Measurements from ENCODE around the gene LRFN2. TPM values are rescaled to one million over a fixed set of nuclear protein-coding genes. Genes with fewer than 3 reads are reported as not detected.

Gene LRFN2
- total RNA-seq, 1 donor from 2014 or later = not detected

DNA sequence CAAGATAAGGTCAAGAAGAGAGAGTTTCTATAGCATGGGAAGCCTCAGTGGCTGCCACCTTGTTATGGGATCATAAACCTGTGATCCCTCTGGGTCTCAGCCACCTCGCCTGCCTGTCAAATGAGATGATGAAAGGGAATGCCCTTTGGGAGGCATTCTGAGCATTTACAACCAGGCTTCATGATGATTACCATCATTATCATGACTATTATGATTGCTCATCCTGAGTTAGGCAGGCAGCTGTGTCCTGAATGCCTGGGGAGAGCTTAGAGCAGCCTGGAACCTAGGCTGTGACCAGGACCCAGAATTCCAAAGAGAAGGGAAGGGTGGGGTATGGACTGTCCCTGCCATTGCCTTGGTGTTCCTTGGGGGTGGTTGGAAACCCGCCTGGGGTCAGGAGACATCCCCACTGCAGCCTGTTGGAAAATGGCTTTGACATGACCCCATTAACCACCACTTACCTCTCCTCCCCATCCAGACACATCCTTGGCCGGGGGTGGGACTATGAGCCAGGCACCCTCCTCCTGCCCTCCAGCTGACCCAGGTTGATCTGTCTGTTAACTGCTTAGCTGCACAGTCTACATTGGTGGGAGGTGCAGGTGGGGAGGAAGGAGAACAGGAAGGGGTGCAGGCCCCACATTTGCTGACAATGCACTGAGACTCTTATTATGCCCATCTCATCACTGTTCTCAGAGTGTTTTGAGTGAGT lies 51.9 kb downstream of the LRFN2 start:
- Histone ChIP-seq H3K4me1 (no peaks in the 10 kb centered on the region), H3K36me3 (no peaks in the 10 kb centered on the region), H3K27ac (no peak overlapping the region), H3K9me3 (no peaks in the 10 kb centered on the region), H3K27me3 (no peaks in the 10 kb centered on the region), H3K4me3 (no peak overlapping the region)
- intact Hi-C loops (cut with DNase I) = no loop called here
- DNase-seq (ENCODE audit: low spot score in 2 of 2) = no peak
- TF ChIP-seq, protein P1, sequence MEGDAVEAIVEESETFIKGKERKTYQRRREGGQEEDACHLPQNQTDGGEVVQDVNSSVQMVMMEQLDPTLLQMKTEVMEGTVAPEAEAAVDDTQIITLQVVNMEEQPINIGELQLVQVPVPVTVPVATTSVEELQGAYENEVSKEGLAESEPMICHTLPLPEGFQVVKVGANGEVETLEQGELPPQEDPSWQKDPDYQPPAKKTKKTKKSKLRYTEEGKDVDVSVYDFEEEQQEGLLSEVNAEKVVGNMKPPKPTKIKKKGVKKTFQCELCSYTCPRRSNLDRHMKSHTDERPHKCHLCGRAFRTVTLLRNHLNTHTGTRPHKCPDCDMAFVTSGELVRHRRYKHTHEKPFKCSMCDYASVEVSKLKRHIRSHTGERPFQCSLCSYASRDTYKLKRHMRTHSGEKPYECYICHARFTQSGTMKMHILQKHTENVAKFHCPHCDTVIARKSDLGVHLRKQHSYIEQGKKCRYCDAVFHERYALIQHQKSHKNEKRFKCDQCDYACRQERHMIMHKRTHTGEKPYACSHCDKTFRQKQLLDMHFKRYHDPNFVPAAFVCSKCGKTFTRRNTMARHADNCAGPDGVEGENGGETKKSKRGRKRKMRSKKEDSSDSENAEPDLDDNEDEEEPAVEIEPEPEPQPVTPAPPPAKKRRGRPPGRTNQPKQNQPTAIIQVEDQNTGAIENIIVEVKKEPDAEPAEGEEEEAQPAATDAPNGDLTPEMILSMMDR (IDR thresholded peaks at IDR 0.05) = no peak

DNA sequence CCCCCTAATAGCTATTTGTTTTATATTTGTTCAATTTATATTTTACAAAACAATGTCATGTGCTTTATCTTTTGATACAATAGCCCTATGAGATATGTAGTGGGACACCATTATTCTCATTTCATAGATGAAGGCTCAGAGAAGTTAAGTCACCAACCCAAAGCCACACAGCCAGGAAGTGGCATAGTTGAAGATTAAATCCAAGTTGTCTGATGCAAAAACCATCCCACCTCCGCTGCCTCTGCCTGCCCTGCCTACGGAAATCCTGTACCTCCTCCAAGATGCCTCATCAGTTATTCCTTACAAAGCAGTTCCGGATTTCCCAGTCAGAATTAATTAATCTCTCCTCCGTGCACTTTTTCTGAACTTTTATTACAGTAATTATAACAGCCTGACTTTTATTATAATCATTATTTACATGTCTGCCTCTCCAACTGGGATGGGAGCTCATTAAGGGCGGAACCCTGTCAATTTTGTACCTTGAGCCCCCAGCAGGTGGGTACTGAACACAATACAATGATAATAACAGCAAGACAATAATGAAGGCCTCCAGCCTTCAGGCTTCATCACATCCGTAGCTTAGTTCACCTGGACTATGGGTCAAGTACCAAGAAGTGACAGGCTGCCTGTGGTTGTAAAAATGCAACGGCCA lies 54.7 kb downstream of the LRFN2 start:
- H3K4me3 ChIP-seq = no peak overlapping the region
- H3K27ac ChIP-seq = no peak overlapping the region
- H3K27me3 ChIP-seq = no peaks in the 10 kb centered on the region
- no peaks in the 10 kb centered on the region for H3K9me3 ChIP-seq
- intact Hi-C loops (cut with DNase I) = no loop called here
- H3K36me3 ChIP-seq = no peaks in the 10 kb centered on the region
- DNase-seq (ENCODE audit: low spot score in 2 of 2) = no peak
- TF ChIP-seq, protein P1 (IDR thresholded peaks at IDR 0.05) = no peak
- no peaks in the 10 kb centered on the region for H3K4me1 ChIP-seq

DNA sequence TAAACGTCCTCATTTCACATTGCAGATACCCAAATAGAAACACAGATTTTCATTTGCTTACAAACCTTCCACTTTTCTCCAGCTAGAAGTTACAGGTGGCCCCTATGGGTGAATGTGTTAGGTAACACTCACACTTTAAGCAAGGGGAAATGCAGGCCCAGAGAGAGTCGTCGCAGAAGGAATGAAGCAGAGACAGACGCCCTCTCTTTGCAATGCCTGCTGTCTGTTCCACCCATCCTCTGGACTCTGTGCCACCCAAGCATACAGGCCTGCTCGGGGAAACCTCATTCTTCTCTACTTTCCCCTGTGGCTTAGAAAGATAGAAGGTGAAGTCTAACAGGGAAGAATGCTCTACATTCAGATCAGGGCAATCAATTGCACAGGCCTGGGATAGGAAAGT lies 57.2 kb downstream of the LRFN2 start:
- H3K36me3 ChIP-seq = no peaks in the 10 kb centered on the region
- no peak overlapping the region for H3K27ac ChIP-seq
- no peaks in the 10 kb centered on the region for H3K27me3 ChIP-seq
- H3K9me3 ChIP-seq = no peaks in the 10 kb centered on the region
- TF ChIP-seq, protein P1 (IDR thresholded peaks at IDR 0.05) = no peak
- DNase-seq (ENCODE audit: low spot score in 2 of 2) = no peak
- H3K4me3 ChIP-seq = no peak overlapping the region
- intact Hi-C loops (cut with DNase I) = no loop called here
- no peaks in the 10 kb centered on the region for H3K4me1 ChIP-seq

DNA sequence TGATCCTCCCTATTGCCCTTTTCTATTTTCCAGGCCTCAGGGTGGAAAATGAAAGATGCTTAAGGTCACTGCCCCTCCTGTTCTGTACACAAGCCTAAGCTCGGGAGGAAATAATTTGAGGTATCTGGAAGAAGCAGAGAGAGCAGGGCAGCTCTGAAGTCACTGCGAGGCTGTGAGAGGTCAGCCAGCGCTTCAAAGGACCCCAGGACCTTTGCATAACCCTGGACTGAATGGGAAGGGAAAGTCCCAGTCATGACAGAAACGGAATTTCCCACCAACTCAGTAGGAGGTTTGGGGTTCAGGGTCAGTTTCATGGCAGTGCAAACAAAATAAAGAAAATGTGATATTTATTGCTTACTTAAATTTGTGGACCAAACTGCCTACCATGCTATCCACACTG lies 58.1 kb downstream of the LRFN2 start:
- Histone ChIP-seq H3K4me3 (no peak overlapping the region), H3K27me3 (no peaks in the 10 kb centered on the region), H3K4me1 (no peaks in the 10 kb centered on the region), H3K36me3 (no peaks in the 10 kb centered on the region), H3K27ac (no peak overlapping the region), H3K9me3 (no peaks in the 10 kb centered on the region)
- TF ChIP-seq, protein P1 (IDR thresholded peaks at IDR 0.05) = no peak
- no peak for DNase-seq (ENCODE audit: low spot score in 2 of 2)
- intact Hi-C loops (cut with DNase I) = no loop called here

DNA sequence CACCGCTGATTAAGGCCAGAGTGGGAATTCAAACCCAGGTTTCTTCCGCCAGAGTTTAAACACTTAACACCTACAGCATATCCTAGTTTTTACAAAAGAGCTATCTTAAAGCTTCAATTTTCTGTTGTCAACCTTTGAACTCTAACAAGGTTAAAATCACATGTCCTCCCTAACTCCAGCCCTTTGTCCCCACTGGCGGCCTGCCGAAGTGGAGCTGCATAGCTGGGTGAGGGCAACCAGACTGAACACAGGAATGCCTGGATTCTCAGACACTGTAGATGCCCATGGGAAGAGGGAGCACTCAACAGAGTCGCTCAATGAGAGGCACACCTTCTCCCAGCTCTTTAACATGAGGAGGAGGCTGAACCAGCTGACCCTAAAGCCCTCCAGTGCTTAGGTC lies 59.1 kb downstream of the LRFN2 start:
- TF ChIP-seq, protein P1 (IDR thresholded peaks at IDR 0.05) = no peak
- H3K9me3 ChIP-seq = no peaks in the 10 kb centered on the region
- no peaks in the 10 kb centered on the region for H3K36me3 ChIP-seq
- no peak overlapping the region for H3K4me3 ChIP-seq
- H3K4me1 ChIP-seq = no peaks in the 10 kb centered on the region
- H3K27ac ChIP-seq = no peak overlapping the region
- intact Hi-C loops (cut with DNase I) = no loop called here
- H3K27me3 ChIP-seq = no peaks in the 10 kb centered on the region
- DNase-seq (ENCODE audit: low spot score in 2 of 2) = no peak

Measured in ascending aorta (tissue), 2 donors.